ENCODE results near the gene SOX6. TPM values are rescaled to one million over a fixed set of nuclear protein-coding genes. Genes with fewer than 3 reads are reported as not detected.

The SOX6 gene
- total RNA-seq, 1 donor from 2014 or later: 13.2 TPM

DNA sequence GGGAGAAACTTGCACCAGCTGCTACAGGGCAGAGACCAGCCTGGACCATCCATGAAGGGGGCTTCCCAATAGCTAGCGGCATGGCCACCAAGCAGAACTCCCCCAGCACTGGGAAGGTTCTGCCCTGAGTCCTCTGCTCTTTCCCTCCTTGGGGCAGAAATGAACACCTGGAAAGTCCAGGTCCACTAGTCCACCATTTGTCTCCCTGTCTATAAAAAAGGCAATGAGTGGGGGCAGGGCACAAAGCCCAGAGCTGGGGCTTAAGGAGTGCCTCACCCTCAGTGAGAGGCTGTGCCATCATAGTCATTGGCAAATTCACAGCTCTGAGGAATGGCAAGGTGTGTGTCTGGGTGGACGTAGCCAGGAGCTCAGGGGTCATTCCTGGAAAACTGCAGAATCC, 420.3 kb downstream of the SOX6 start:
- H4K20me1 ChIP-seq (ENCODE audit: insufficient read depth, low read length): no peaks in the 10 kb centered on the region
- H3K9me3 Mint-ChIP-seq (ENCODE audit: unreplicated experiment): peaks cover 3% of the 10 kb centered on the region
- no peak overlapping the region for H3K9ac ChIP-seq (ENCODE audit: low read length)
- H3K27ac Mint-ChIP-seq (ENCODE audit: unreplicated experiment): no peak overlapping the region
- no peaks in the 10 kb centered on the region for H3K36me3 ChIP-seq (ENCODE audit: insufficient read depth, low read length)
- H3K4me3 ChIP-seq (ENCODE audit: insufficient read depth, low read depth, low read length): no peak overlapping the region
- H3K79me2 ChIP-seq (ENCODE audit: insufficient read depth, low read length): no peaks in the 10 kb centered on the region
- peaks cover 8% of the 10 kb centered on the region for H3K27me3 Mint-ChIP-seq (ENCODE audit: low read depth, unreplicated experiment)
- H3K4me2 ChIP-seq (ENCODE audit: low read length): no peak overlapping the region
- no peak overlapping the region for H3K27ac ChIP-seq (ENCODE audit: low read depth, low read length)
- no peaks in the 10 kb centered on the region for H3K27me3 ChIP-seq (ENCODE audit: insufficient read depth, low read length)
- H3K9me3 ChIP-seq (ENCODE audit: insufficient read depth, low read depth, low read length): no peaks in the 10 kb centered on the region
- no peak overlapping the region for H3K4me3 Mint-ChIP-seq (ENCODE audit: unreplicated experiment)
- H3K4me1 Mint-ChIP-seq (ENCODE audit: low read depth, unreplicated experiment): peaks cover 4% of the 10 kb centered on the region
- TF ChIP-seq CTCF (IDR thresholded peaks at IDR 0.05; ENCODE audit: insufficient read depth, low read depth, low read length) (no peak), EZH2 (IDR thresholded peaks at IDR 0.05; ENCODE audit: insufficient read depth, low read length) (no peak)
- H3K36me3 Mint-ChIP-seq (ENCODE audit: low read depth, unreplicated experiment): peaks cover 2% of the 10 kb centered on the region
- FAIRE-seq (no peak), DNase-seq (ENCODE audit: low read depth) (no peak)
- no peaks in the 10 kb centered on the region for H3K4me1 ChIP-seq (ENCODE audit: insufficient read depth, low read length)
- H2AFZ ChIP-seq (ENCODE audit: low read depth, low read length): no peak overlapping the region

DNA sequence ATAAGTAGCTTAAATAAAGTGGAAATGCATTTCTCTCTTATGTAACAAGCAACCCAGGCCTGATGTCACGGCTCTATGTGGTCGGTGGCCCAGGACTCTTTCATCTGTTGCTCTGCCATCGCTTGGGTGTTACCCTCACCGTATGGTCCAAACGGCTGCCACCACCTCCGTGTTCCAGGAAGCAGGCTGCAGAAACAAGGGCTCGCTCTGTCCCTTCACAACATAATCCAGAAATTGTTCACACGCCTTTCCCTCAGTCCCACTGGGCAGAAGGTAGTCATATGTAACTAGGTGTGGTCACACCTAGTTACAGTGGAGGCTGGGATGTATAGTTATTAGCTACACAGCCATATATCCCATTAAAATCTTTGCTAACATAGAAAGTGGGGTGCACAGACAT, 421.0 kb downstream of the SOX6 start:
- no peak overlapping the region for H3K27ac Mint-ChIP-seq (ENCODE audit: unreplicated experiment)
- Histone ChIP-seq H3K79me2 (ENCODE audit: insufficient read depth, low read length) (no peaks in the 10 kb centered on the region), H3K27me3 (ENCODE audit: insufficient read depth, low read length) (no peaks in the 10 kb centered on the region), H3K4me1 (ENCODE audit: insufficient read depth, low read length) (no peaks in the 10 kb centered on the region), H4K20me1 (ENCODE audit: insufficient read depth, low read length) (no peaks in the 10 kb centered on the region), H2AFZ (ENCODE audit: low read depth, low read length) (no peak overlapping the region), H3K36me3 (ENCODE audit: insufficient read depth, low read length) (no peaks in the 10 kb centered on the region), H3K9ac (ENCODE audit: low read length) (no peak overlapping the region), H3K4me3 (ENCODE audit: insufficient read depth, low read depth, low read length) (no peak overlapping the region), H3K27ac (ENCODE audit: low read depth, low read length) (no peak overlapping the region), H3K9me3 (ENCODE audit: insufficient read depth, low read depth, low read length) (no peaks in the 10 kb centered on the region), H3K4me2 (ENCODE audit: low read length) (no peak overlapping the region)
- peaks cover 7% of the 10 kb centered on the region for H3K9me3 Mint-ChIP-seq (ENCODE audit: unreplicated experiment)
- TF ChIP-seq CTCF (IDR thresholded peaks at IDR 0.05; ENCODE audit: insufficient read depth, low read depth, low read length): no peak
- no peak for TF ChIP-seq EZH2 (IDR thresholded peaks at IDR 0.05; ENCODE audit: insufficient read depth, low read length)
- H3K4me3 Mint-ChIP-seq (ENCODE audit: unreplicated experiment): no peak overlapping the region
- peaks cover 4% of the 10 kb centered on the region for H3K4me1 Mint-ChIP-seq (ENCODE audit: low read depth, unreplicated experiment)
- FAIRE-seq (no peak), DNase-seq (ENCODE audit: low read depth) (no peak)
- H3K27me3 Mint-ChIP-seq (ENCODE audit: low read depth, unreplicated experiment): peaks cover 8% of the 10 kb centered on the region
- H3K36me3 Mint-ChIP-seq (ENCODE audit: low read depth, unreplicated experiment): peaks cover 2% of the 10 kb centered on the region

DNA sequence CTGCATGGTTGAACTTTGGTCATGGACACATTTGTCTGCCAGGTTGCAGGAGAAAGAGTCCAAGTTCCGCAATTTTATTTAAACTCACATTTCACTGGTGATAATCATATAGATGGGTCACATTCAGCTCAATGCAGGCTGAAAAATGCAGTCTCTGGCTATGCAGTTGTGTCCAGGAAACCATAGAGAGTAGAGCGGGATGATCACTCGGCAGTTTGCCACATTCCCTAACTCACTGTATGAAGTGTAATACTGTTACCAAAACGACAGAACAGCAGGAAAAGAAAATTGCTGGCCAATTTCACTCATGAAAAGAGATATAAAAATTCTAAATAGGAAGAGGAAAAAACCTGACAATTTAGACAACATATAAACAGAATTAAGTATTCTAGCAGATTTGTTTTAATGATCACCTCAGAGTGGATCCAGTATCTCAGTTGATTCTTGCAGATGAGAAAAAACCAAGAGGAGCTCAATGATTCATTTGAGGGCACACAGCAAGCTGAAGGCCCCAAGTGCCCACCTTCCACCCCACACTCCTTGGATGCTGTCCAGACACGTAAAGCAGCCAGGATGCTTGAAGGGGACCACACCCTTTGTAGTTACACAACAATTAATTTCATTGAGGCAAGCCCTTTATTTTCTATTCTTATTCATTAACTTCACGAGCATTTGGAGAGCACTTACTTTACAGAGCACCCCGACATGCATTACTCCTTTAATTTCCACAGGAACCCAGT, 422.3 kb downstream of the SOX6 start:
- H3K4me2 ChIP-seq (ENCODE audit: low read length): no peak overlapping the region
- Mint-ChIP-seq H3K4me3 (ENCODE audit: unreplicated experiment) (no peak overlapping the region), H3K27ac (ENCODE audit: unreplicated experiment) (no peak overlapping the region), H3K36me3 (ENCODE audit: low read depth, unreplicated experiment) (peaks cover 2% of the 10 kb centered on the region), H3K9me3 (ENCODE audit: unreplicated experiment) (peaks cover 7% of the 10 kb centered on the region), H3K4me1 (ENCODE audit: low read depth, unreplicated experiment) (peaks cover 4% of the 10 kb centered on the region), H3K27me3 (ENCODE audit: low read depth, unreplicated experiment) (peaks cover 2% of the 10 kb centered on the region)
- no peaks in the 10 kb centered on the region for H4K20me1 ChIP-seq (ENCODE audit: insufficient read depth, low read length)
- H3K4me1 ChIP-seq (ENCODE audit: insufficient read depth, low read length): no peaks in the 10 kb centered on the region
- no peak overlapping the region for H3K4me3 ChIP-seq (ENCODE audit: insufficient read depth, low read depth, low read length)
- TF ChIP-seq EZH2 (IDR thresholded peaks at IDR 0.05; ENCODE audit: insufficient read depth, low read length) (no peak), CTCF (IDR thresholded peaks at IDR 0.05; ENCODE audit: insufficient read depth, low read depth, low read length) (no peak)
- H3K9me3 ChIP-seq (ENCODE audit: insufficient read depth, low read depth, low read length): no peaks in the 10 kb centered on the region
- no peak overlapping the region for H3K9ac ChIP-seq (ENCODE audit: low read length)
- FAIRE-seq (no peak), DNase-seq (ENCODE audit: low read depth) (peak; percentile 64)
- no peaks in the 10 kb centered on the region for H3K36me3 ChIP-seq (ENCODE audit: insufficient read depth, low read length)
- H2AFZ ChIP-seq (ENCODE audit: low read depth, low read length): no peak overlapping the region
- no peak overlapping the region for H3K27ac ChIP-seq (ENCODE audit: low read depth, low read length)
- no peaks in the 10 kb centered on the region for H3K79me2 ChIP-seq (ENCODE audit: insufficient read depth, low read length)
- H3K27me3 ChIP-seq (ENCODE audit: insufficient read depth, low read length): no peaks in the 10 kb centered on the region

All from astrocyte (in vitro differentiated cells and primary cell).